ENCODE measurements around the gene PARVB.

- TF ChIP-seq CTCF (IDR thresholded peaks at IDR 0.05), result no peak
- no peak for TF ChIP-seq EZH2phosphoT487 (IDR thresholded peaks at IDR 0.05)
- no peak for TF ChIP-seq EZH2 (IDR thresholded peaks at IDR 0.05)
Observed at GRCh38 chr22:44050766-44051355, 26.8 kb downstream of the PARVB start.

Data from neural progenitor cell (in vitro differentiated cells).